ENCODE data around the gene ROBO4. TPM values are rescaled to one million over a fixed set of nuclear protein-coding genes. Genes with fewer than 3 reads are reported as not detected.

Gene ROBO4
- total and polyA plus RNA-seq, 9 of the 15 experiments (the other 6 are each of a cell fraction or from before 2014, with no cell fraction given): not detected

- Histone ChIP-seq H3K79me2 (ENCODE audit: control insufficient read depth, insufficient read depth, low read length) (no peaks in the 10 kb centered on the region), H3K36me3 (ENCODE audit: control insufficient read depth, insufficient read depth, low read length) (no peaks in the 10 kb centered on the region), H3K4me3 (no peak within 1 kb of the TSS), H2AFZ (ENCODE audit: low read depth, low read length) (no peak within 1 kb of the TSS), H3K9ac (ENCODE audit: insufficient read depth in 1 of 2, low read depth in 2 of 2, low read length in 2 of 2) (0 out of 4 replicates have a peak within 1 kb of the TSS, but pooled peaks of 1 of the 2 experiments have one; percentile 17), H3K4me2 (ENCODE audit: insufficient read depth, low read length) (peak within 1 kb of the TSS; percentile 15; the same call in 1 of the 2 replicates), H3K9me3 (replicated peaks; ENCODE audit: control insufficient read depth, insufficient read depth, low read depth, low read length) (no peaks in the 10 kb centered on the region), H4K20me1 (replicated peaks; ENCODE audit: control insufficient read depth, insufficient read depth, low read length) (no peaks in the 10 kb centered on the region; the same call in none of the 2 replicates), H3K27ac (ENCODE audit: extremely low read depth, low read depth, low read length) (no peak within 1 kb of the TSS; the same call in 2 of the 3 replicates), H3K27me3 (ENCODE audit: control insufficient read depth in 2 of 2, insufficient read depth in 2 of 2, low read length in 2 of 2) (peaks cover 30 to 76% of the 10 kb centered on the region in 2 experiments), H3K9me1 (ENCODE audit: control insufficient read depth, insufficient read depth, low read length) (peaks cover 3% of the 10 kb centered on the region), H3K4me1 (replicated peaks in 1 of 2; ENCODE audit: control insufficient read depth in 2 of 2, insufficient read depth in 2 of 2, low read length in 2 of 2) (peaks cover 5 to 22% of the 10 kb centered on the region in 2 experiments; a peak in 2 of 5 replicates)
- in situ Hi-C loops (cut with MboI) (loop anchor here (25.0 kb wide), 1 partner anchor 803 kb away; no protein-coding TSS in a partner anchor), intact Hi-C loops (cut with micrococcal nuclease) (loop anchor here (10.0 kb wide), 1 partner anchor 801 kb away; no protein-coding TSS in a partner anchor)
- no peak for DNase-seq (ENCODE audit: extremely low read depth in 1 of 4, low spot score in 3 of 4)
- CTCF ChIA-PET (ENCODE audit: low intra/inter-chr PET ratio): interaction anchor here (0.6 to 2.2 kb wide), 5 partner anchors 28 to 1224 kb away, joined by 3 to 9 read pairs (median 5); no protein-coding TSS in a partner anchor
- POLR2A ChIA-PET: no interaction called here
- FAIRE-seq: no peak
- WGBS (ENCODE audit: insufficient coverage, low coverage, missing lambda C conversion rate): 30% methylated on average over 43 of the region's 53 CpGs
- no peak for ATAC-seq
- BruUV-seq (replicated peaks): no TSS peak
- no peak for TF ChIP-seq XRCC3 (IDR thresholded peaks at IDR 0.05)
- no peak for TF ChIP-seq GTF2F1 (IDR thresholded peaks at IDR 0.05; ENCODE audit: low read depth, low read length)
- TF ChIP-seq TAF9B (IDR thresholded peaks at IDR 0.05; ENCODE audit: partially characterized antibody): no peak
- TF ChIP-seq NR1H2 (CRISPR knock-in tag; IDR thresholded peaks at IDR 0.05): no peak
- TF ChIP-seq GATAD2B (IDR thresholded peaks at IDR 0.05; ENCODE audit: borderline replicate concordance): no peak
- no peak for TF ChIP-seq ATF1 (CRISPR knock-in tag; IDR thresholded peaks at IDR 0.05)
- no peak for TF ChIP-seq ATF1 (tag; IDR thresholded peaks at IDR 0.05)
- no peak for TF ChIP-seq ETV5 (CRISPR knock-in tag; IDR thresholded peaks at IDR 0.05; ENCODE audit: low read depth)
- no peak for TF ChIP-seq CBX2 (IDR thresholded peaks at IDR 0.05; ENCODE audit: insufficient read depth, low read length, poor library complexity, severe bottlenecking)
- TF ChIP-seq ZNF24 (IDR thresholded peaks at IDR 0.05): no peak
- no peak for TF ChIP-seq STAT6 (CRISPR knock-in tag; IDR thresholded peaks at IDR 0.05)
- TF ChIP-seq NFYB (IDR thresholded peaks at IDR 0.05; ENCODE audit: extremely low read depth, insufficient read length): no peak
- no peak for TF ChIP-seq FOXO4 (CRISPR knock-in tag; IDR thresholded peaks at IDR 0.05)
- TF ChIP-seq ILK (tag; IDR thresholded peaks at IDR 0.05; ENCODE audit: borderline replicate concordance, low read depth): no peak
- no peak for TF ChIP-seq ZNF239 (CRISPR knock-in tag; IDR thresholded peaks at IDR 0.05)
Observed at GRCh38 chr11:124865181-124865901, 32.3 kb downstream of the ROBO4 start, which contains the start of gene ROBO3. Gene ROBO3 (plus strand): TSS chr11:124865432. CDS start chr11:124865578, 146 bp downstream.

Measured in K562 (cell line).